GM23248 (cell line): ENCODE data around the gene HJURP.

Experiments
- EZH2 ChIP-seq: fragments of 200-600 bp; sonication (generic); IDR thresholded peaks from 2 replicates; pipeline ENCODE4 v1.6.1; 2018; ENCODE audit warnings: antibody characterized with exemption, mild to moderate bottlenecking; ENCODE audit not compliant: insufficient read depth, poor library complexity, severe bottlenecking
- EZH2phosphoT487 ChIP-seq: fragments of 200-600 bp; sonication (generic); IDR thresholded peaks from 2 replicates; pipeline ENCODE4 v1.6.1; 2018; ENCODE audit warnings: antibody characterized with exemption, moderate library complexity, mild to moderate bottlenecking, low read depth; ENCODE audit not compliant: insufficient read depth

GRCh38 chr2:233799716-233800115 is 54.6 kb downstream of the HJURP start:
- TF ChIP-seq EZH2, result no peak
- no peak for TF ChIP-seq EZH2phosphoT487
